NCI-H1436 (cell line): ENCODE measurements around the gene ISM1.

Experiments used
- DNase-seq: peaks from one replicate; lab custom pipeline; 2025; lab: John Stamatoyannopoulos, UW

ISM1 gene

GRCh38 chr20:13220904-13221297 is at the start of gene ISM1:
ISM1 (plus strand) TSS chr20:13221274; CDS start chr20:13221777, 503 bp downstream.
- no peak for DNase-seq

DNA sequence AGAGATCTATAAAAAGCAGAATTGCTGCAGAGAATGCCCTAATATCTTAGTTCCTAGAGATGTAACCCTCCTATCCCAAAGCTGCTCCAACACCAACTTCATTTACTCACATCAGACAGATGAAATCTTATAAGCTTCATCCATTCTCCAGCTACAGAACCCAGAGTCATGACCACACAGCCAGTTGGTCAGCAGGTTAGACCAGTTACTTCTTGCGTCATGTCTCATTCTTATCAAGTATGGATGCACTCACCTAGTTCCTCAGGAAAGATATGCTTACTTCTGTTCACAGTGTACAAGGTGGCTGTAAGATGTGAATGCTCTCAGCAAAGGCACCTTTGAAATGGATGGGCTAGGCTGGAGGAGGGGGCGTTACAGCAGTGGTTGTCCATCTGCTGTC is 47.9 kb upstream of the ISM1 start:
- no peak for DNase-seq

GRCh38 chr20:13174402-13174801 is 46.7 kb upstream of the ISM1 start:
- DNase-seq, result no peak

GRCh38 chr20:13180986-13181889 is 39.8 kb upstream of the ISM1 start:
- DNase-seq, result no peak

DNA sequence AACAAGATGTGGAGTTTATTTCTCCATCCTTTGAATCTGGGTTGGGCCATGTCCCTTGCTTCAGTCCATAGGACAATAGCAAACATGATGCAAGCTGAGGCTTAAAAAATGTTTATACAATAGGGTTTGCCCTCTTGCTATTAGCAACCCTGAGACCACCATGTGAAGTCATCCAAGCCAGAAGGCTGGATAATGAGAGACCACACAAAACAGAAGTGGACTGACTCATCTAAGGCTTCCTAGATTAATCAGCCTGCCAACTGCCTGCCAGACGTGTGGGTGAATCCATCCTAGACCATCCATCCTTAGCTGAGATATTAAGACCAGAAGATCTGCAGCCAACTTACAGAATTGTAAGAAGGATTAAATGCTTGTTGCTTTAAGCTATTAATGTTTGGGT is 38.1 kb upstream of the ISM1 start:
- DNase-seq, result no peak

GRCh38 chr20:13186043-13186774 is 34.9 kb upstream of the ISM1 start:
- no peak for DNase-seq

DNA sequence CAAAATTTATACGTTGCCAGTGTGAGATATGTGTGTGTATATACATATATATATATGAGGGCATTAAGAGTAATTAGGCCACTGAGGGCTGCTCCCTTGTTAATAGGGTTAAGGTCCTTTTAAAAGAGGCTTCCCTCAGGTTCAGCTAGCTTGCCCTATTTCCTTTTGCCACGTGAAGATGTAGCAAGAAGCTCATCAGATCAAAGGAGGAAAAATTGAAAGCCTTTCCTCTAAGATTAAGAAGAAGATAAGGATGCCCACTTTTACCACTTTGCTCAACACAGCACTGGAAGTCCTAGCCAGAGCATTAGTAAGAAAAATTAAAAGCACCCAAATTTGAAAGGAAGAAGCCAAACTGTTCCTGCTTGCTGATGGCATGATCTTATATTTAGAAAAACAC is 33.2 kb upstream of the ISM1 start:
- no peak for DNase-seq

- no peak for DNase-seq
Observed at GRCh38 chr20:13199279-13199678, 21.8 kb upstream of the ISM1 start.

DNA sequence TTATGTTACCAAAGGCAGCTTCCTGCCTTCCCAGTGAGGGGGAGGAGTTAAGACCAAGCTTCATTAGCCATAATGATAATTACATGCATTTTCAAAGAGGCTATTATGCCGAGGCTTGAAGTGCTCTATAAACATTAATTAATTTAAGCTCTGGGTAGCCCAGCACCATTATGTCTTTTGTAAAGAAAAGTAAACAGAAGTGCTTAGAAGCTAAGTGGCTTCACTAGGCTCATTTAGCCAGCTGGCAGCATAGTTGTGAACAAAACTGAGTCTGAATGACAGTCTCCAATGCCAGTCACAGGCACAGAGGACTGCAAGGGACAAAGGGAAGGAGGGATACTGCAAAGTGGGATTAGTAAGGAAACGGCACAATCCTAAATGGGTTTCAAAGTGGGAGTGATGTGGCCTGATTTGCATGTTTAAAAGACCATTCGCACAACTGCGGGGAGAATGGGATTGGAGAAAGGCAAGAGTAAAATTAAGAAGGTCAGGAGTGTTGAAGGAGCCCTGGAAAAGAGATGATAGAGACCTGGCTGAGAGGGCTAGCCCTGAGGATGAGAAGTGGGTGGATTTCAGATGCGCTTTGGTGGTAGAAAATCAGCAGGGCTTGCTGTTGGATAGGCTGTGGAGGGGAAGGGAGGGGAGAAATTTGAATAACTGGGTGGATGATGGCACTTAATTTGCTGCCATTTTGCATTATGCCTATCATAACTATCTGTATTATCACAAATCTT is 20.1 kb upstream of the ISM1 start:
- peak; percentile 98 for DNase-seq

DNA sequence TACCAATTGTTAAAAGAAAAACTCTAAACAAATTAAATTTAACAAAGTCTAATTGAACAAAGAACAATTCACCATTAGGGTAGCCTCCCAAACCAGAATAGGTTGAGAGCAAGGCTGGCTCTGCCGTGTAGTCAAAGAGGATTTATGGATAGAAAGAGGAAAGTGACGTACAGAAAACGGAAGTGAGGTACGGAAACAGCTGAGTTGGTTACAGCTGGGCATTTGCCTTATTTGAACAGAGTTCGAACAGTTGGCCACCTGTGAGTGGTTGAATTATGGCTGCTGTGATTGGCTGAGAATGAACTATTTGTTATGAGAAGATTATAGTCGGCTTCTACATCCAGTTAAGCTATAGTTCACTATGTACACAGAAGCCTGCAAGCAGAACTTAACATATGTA is 18.5 kb upstream of the ISM1 start:
- peak; percentile 63 for DNase-seq

GRCh38 chr20:13205425-13205824 is 15.6 kb upstream of the ISM1 start:
- DNase-seq, result no peak

DNA sequence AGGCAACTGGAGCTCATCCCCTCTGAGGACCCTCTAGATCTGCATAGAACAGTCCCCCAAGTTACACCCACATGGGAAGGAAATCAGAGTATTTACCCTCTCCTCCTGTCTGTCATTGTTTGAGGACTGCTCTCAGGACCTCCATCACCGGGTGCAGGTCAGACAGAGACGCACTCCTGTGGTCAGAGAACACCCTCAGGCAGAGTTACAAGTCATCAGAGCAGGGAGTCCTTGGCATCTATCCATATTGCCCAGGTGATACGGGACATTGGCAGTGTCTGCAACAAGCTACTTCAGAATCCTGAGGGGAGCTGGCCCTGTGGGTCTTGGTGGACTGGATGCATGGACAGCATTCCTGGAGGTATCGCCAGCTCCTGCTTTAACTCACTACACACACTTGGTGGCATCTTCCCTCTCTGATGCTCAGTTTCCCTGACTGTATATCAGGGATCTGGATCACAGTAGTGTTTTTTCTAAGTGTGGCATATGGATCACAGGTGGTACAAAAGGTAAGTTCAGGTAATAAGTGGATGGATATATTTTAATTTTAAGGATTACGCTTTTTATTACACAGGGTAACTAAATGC is 15.1 kb upstream of the ISM1 start:
- no peak for DNase-seq

GRCh38 chr20:13207016-13207415 is 14.1 kb upstream of the ISM1 start:
- DNase-seq, result no peak

DNA sequence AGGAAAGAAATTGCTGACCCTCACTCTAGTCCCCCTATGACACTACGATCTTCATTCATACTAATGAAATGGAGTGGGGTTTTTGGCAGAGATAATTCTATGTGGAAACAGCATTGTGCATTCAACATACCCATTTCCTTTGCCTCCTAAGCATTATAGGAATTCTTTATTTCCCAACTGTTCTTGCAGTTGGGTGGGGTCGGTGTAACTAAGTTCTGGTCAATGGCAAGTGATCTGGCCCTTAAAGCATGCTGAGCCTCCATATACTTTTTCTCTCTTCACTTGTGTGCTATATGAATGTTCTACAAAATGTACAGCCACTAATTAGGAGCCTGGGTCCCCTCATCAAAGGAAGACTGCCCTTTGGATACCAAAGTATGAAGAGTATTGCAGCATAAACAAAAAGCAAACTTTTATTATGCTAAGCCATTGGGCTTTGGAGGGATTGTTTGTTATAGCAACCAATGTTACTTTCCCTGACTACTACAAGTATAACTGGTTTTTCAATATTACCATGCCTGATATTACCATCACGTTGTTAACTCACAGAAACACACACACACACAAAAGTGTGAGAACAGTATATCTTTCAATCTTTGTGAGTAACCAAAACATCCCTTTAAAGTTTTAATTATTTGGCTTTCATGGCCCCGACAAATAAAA is 9.0 kb upstream of the ISM1 start:
- no peak for DNase-seq

GRCh38 chr20:13212750-13213149 is 8.3 kb upstream of the ISM1 start:
- DNase-seq, result no peak

GRCh38 chr20:13213335-13213734 is 7.7 kb upstream of the ISM1 start:
- no peak for DNase-seq

- no peak for DNase-seq
Observed at GRCh38 chr20:13216533-13216932, 4.5 kb upstream of the ISM1 start.

- DNase-seq, result no peak
Observed at GRCh38 chr20:13219327-13220193, 1.5 kb upstream of the ISM1 start.

DNA sequence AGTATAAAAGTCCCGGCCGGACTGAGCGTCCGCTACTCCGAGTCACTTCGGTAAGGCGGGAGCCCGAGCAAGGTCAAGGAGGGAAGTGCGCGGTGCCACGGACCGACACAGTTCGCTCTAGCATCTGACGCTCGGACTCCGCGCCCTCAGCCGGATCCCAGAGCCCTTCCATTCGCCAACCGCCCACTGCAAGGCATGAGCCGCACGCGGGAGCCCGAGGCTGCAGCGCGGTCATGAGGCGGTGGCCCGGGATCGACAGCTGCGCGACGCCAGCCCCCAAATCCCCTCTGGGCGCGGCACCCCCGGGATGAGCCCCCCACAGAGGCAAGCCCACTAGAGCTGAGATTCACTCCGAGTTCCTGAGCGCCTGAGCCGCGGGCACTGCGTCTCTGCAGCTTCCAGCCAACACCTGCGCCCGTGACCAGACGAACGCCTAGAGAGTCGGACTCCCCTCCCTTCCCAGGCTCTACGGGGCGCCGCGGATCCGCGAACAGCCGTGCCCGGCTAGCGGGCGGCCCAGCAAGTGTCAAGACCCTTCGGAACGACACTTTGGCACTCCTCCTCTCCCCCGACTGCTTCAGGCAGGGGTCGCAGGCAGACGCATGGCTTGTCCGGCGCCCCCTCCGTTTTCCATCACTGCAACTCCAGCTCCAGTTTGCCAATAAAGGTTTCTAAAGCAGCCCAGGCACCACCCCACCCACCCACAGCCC is 725 bp upstream of the ISM1 start:
- peak; percentile 19 for DNase-seq

GRCh38 chr20:13221313-13221672 is 219 bp downstream of the ISM1 start:
- DNase-seq, result no peak
